Ovary (tissue), 10 donors: ENCODE results near the gene LZTFL1. TPM values are rescaled to one million over a fixed set of nuclear protein-coding genes. Genes with fewer than 3 reads are reported as not detected.
A peak's percentile ranks its signal among the peaks of the same experiment; 100 is the strongest.

Experiments
- DNase-seq, 5 donors: peaks; one replicate each; pipeline ENCODE4 v3.0.0-alpha.2; 2019 to 2020
- H3K27ac ChIP-seq, 2 donors: fragments of 200-600 bp; one replicate each; pipeline versions ENCODE4 v1.5.1 to v1.8.0; 2019 to 2022
- H3K27me3 ChIP-seq: fragments of 200-600 bp; one replicate; pipeline ENCODE4 v1.8.0; 2022
- H3K36me3 ChIP-seq: fragments of 200-600 bp; sonication (generic); one replicate; pipeline ENCODE4 v1.5.1; 2019
- H3K4me1 ChIP-seq: one replicate; pipeline ENCODE4 v1.8.1; 2013; ENCODE audit warnings: mild to moderate bottlenecking, moderate library complexity; ENCODE audit not compliant: insufficient read depth
- H3K4me3 ChIP-seq: fragments of 200-600 bp; sonication (generic); one replicate; pipeline ENCODE4 v1.5.1; 2017
- H3K9me3 ChIP-seq, 2 donors: fragments of 200-600 bp in 1 of 2; sonication (generic) in 1 of 2; one replicate each; pipeline versions ENCODE4 v1.5.1 to v1.8.1; 2013 to 2019; ENCODE audit warnings: mild to moderate bottlenecking in 1 of 2, moderate library complexity in 1 of 2
- EP300 ChIP-seq: sonication (generic); formaldehyde crosslinking; IDR thresholded peaks from one replicate; pipeline ENCODE4 v1.6.1; 2017; ENCODE audit warnings: antibody characterized with exemption
- POLR2A ChIP-seq: fragments of 450-650 bp; IDR thresholded peaks from one replicate; pipeline ENCODE4 v1.6.1; 2017; ENCODE audit warnings: antibody characterized with exemption, mild to moderate bottlenecking, moderate library complexity
- WGBS, 3 donors: extraction: QIAGEN DNeasy Blood & Tissue Kit in 1 of 3; methylation state at CpG; one replicate each; pipeline versions ENCODE4 v1.1.5 to v1.1.7; 2013 to 2017; 5-methylcytosine and 5-hydroxymethylcytosine counted together
- intact Hi-C, 4 donors: fragments of 100-400 bp; cut with DNase I; formaldehyde crosslinking; loops; one replicate each; pipeline versions ENCODE4 v1.11.0 to v1.15.1; 2022 to 2023
- long read RNA-seq, 3 donors: library from polyadenylated mRNA in 2 of 3; unstranded in 2 of 3; transcript quantifications; one replicate each; pipeline ENCODE4 v2.0.0 and lab custom pipeline, GENCODE V29; 2021 to 2026
- polyA plus RNA-seq, 2 donors: library from polyadenylated mRNA; stranded (reverse); fragments of 200-250 nt in 1 of 2; fragments of 350-450 nt in 1 of 2; fragmentation: Illumina TruSeq in 1 of 2; extraction: RNeasy Lipid Tissue Mini Kit (QIAGEN cat#74804) in 1 of 2; gene quantifications; one replicate each; pipeline ENCODE4 v1.2.3, GENCODE V29; 2013 to 2014
- total RNA-seq, 7 donors: library from RNA; depleted of rRNA in 2 of 7; stranded (reverse); fragments of >200 nt in 2 of 7; fragmentation: NEBNext Ultra II Directional in 3 of 7; extraction: Animal tissue kit (Norgen Biotek cat#: 25700) in 3 of 7; gene quantifications; one replicate each; pipeline versions ENCODE4 v1.1.0 to v1.2.4, GENCODE V29; 2016 to 2023
- TF ChIP-seq, protein P1 (sequence below), 3 donors: fragments of 450-650 bp in 2 of 3; fragments of 200-600 bp in 1 of 3; IDR thresholded peaks; one replicate each; pipeline versions ENCODE4 v1.5.1 to v1.8.0; 2016 to 2022; ENCODE audit warnings: antibody characterized with exemption in 3 of 3, mild to moderate bottlenecking in 1 of 3
- donor health status: DM: no; HTN: no; CAD: no; lungs with moderate emphysema.
- donor health status: DM: no; HTN: no; CAD: no.
- donor health status: Bipolar disorder and iron deficiency.
- donor health status: DM: yes; HTN: yes; CAD: no.
- donor health status: DM: no; HTN: no; CAD: no.
- donor health status: DM: yes; HTN: yes; CAD: no.

Gene LZTFL1
- total RNA-seq = 10 to 100 TPM; 12.4 to 30.6 (median 17.3) TPM
- polyA plus RNA-seq = 10 to 100 TPM; 12.3 to 22.1 TPM
- long read RNA-seq, donor 1, full-length matches to known transcripts = 14 of 16 reads
- long read RNA-seq, donor 1, partial matches to known transcripts = 0 of 16 reads
- long read RNA-seq, donor 1, other reads (novel, unspliced or antisense) = 2 of 16 reads
- long read RNA-seq, donor 2, full-length matches to known transcripts = 11 of 11 reads
- long read RNA-seq, donor 2, partial matches to known transcripts = 0 of 11 reads
- long read RNA-seq, donor 2, other reads (novel, unspliced or antisense) = 0 of 11 reads
- long read RNA-seq, donor 3, full-length matches to known transcripts = 20 of 23 reads
- long read RNA-seq, donor 3, partial matches to known transcripts = 1 of 23 reads
- long read RNA-seq, donor 3, other reads (novel, unspliced or antisense) = 2 of 23 reads

- Histone ChIP-seq H3K27me3 (no peaks in the 10 kb centered on the region), H3K36me3 (no peaks in the 10 kb centered on the region), H3K4me1 (peaks cover 1% of the 10 kb centered on the region), H3K27ac (peak within 1 kb of the TSS in 1 of 2 donors; percentile 5), H3K9me3 (no peaks in the 10 kb centered on the region), H3K4me3 (peak within 1 kb of the TSS; percentile 97)
- peak; percentile 91 to 93 (median 91) for DNase-seq
- no peak for TF ChIP-seq POLR2A
- no peak for TF ChIP-seq EP300
- TF ChIP-seq, protein P1, sequence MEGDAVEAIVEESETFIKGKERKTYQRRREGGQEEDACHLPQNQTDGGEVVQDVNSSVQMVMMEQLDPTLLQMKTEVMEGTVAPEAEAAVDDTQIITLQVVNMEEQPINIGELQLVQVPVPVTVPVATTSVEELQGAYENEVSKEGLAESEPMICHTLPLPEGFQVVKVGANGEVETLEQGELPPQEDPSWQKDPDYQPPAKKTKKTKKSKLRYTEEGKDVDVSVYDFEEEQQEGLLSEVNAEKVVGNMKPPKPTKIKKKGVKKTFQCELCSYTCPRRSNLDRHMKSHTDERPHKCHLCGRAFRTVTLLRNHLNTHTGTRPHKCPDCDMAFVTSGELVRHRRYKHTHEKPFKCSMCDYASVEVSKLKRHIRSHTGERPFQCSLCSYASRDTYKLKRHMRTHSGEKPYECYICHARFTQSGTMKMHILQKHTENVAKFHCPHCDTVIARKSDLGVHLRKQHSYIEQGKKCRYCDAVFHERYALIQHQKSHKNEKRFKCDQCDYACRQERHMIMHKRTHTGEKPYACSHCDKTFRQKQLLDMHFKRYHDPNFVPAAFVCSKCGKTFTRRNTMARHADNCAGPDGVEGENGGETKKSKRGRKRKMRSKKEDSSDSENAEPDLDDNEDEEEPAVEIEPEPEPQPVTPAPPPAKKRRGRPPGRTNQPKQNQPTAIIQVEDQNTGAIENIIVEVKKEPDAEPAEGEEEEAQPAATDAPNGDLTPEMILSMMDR (IDR thresholded peaks at IDR 0.05) = no peak
- intact Hi-C loops = no loop called here
- WGBS, 3 donors = 2 to 3% (median 3%) methylated on average over 49 of the region's 49 CpGs
Observed at GRCh38 chr3:45841757-45842491, at the start of gene LZTFL1. Gene LZTFL1 (minus strand): TSS chr3:45842119. CDS start chr3:45841991, 128 bp downstream.

- TF ChIP-seq EP300 = no peak
- TF ChIP-seq POLR2A = no peak
- TF ChIP-seq, protein P1 (IDR thresholded peaks at IDR 0.05) = no peak
- H3K27ac ChIP-seq = no peak overlapping the region
- no peaks in the 10 kb centered on the region for H3K4me1 ChIP-seq
- H3K9me3 ChIP-seq = no peaks in the 10 kb centered on the region
- no peaks in the 10 kb centered on the region for H3K36me3 ChIP-seq
- H3K27me3 ChIP-seq = no peaks in the 10 kb centered on the region
- H3K4me3 ChIP-seq = no peak overlapping the region
- 57 to 66% (median 59%) methylated on average over 3 of the region's 3 CpGs for WGBS, 3 donors
- DNase-seq = no peak
- intact Hi-C loops = no loop called here
Observed at GRCh38 chr3:45890405-45890804, 48.5 kb upstream of the LZTFL1 start.

DNA sequence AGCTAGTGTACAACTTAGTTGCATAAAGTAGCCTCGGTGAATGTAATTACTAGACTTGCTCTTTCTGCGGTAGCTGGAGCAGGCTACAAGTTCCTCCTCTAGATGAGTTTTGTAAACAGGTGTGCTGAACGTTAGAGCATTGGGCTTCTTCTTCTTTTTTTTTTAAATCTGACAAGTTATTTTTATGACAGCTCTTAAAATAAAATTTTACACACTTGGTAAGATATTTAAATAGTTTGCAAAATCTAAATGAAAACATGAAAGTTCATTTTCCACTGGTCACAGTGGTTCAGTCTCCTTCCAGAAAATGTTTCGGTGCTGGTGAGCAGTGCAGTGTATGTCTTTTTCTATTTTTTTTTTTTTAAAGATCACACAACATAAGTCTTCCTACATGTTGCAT, 47.4 kb upstream of the LZTFL1 start:
- Histone ChIP-seq H3K4me3 (no peak overlapping the region), H3K27me3 (no peaks in the 10 kb centered on the region), H3K4me1 (no peaks in the 10 kb centered on the region), H3K9me3 (no peaks in the 10 kb centered on the region), H3K27ac (no peak overlapping the region), H3K36me3 (no peaks in the 10 kb centered on the region)
- no peak for DNase-seq
- intact Hi-C loops = no loop called here
- TF ChIP-seq POLR2A = no peak
- no peak for TF ChIP-seq EP300
- TF ChIP-seq, protein P1 (IDR thresholded peaks at IDR 0.05) = no peak
- WGBS, 3 donors = 59 to 71% (median 61%) methylated on average over 4 of the region's 4 CpGs

GRCh38 chr3:45887759-45888511, 46.0 kb upstream of the LZTFL1 start:
- WGBS, 3 donors = 62 to 67% (median 63%) methylated on average over 7 of the region's 7 CpGs
- TF ChIP-seq EP300 = no peak
- no peak for DNase-seq
- Histone ChIP-seq H3K9me3 (no peaks in the 10 kb centered on the region), H3K27me3 (no peaks in the 10 kb centered on the region), H3K36me3 (no peaks in the 10 kb centered on the region), H3K27ac (no peak overlapping the region), H3K4me3 (no peak overlapping the region), H3K4me1 (no peaks in the 10 kb centered on the region)
- intact Hi-C loops = no loop called here
